HEK293 (cell line): ENCODE results near the gene ATP13A4.

Experiments
- CTCF ChIA-PET: fragments of 350-600 bp; formaldehyde crosslinking; extraction: SDS; loops from one replicate; lab custom pipeline; 2021; ENCODE audit warnings: antibody characterized with exemption; lab: Yijun Ruan, JAX
- POLR2A ChIA-PET: fragments of 300-600 bp; formaldehyde crosslinking; extraction: SDS; loops from one replicate; lab custom pipeline; 2020; ENCODE audit warnings: antibody characterized with exemption, inconsistent platforms; lab: Yijun Ruan, JAX
- H3K27ac ChIP-seq: fragments of 200-500 bp; sonication (Bioruptor generic); 2 replicates; pipeline ENCODE4 v1.5.1; 2014; ENCODE audit warnings: low read depth, low read length, control low read depth, inconsistent platforms; ENCODE audit errors: extremely low read depth
- H3K36me3 ChIP-seq, 2 experiments: fragments of 200-500 bp in 1 of 2; sonication (Bioruptor generic) in 1 of 2; 1 replicate in 1 of 2; 2 replicates in 1 of 2; pipeline ENCODE4 v1.5.1; 2014 to 2017; ENCODE audit warnings: inconsistent platforms in 2 of 2, low read length in 2 of 2; ENCODE audit not compliant: control insufficient read depth in 2 of 2, insufficient read depth in 1 of 2
- H3K4me1 ChIP-seq: fragments of 200-500 bp; sonication (Bioruptor generic); 2 replicates; pipeline ENCODE4 v1.5.1; 2014; ENCODE audit warnings: mild to moderate bottlenecking, low read length, inconsistent platforms; ENCODE audit not compliant: control insufficient read depth, insufficient read depth
- H3K4me3 ChIP-seq: 2 replicates; pipeline ENCODE4 v1.5.1; 2011; ENCODE audit warnings: low read depth, mild to moderate bottlenecking, control low read depth, low read length, moderate library complexity
- H3K9me3 ChIP-seq: fragments of 200-500 bp; sonication (Bioruptor generic); 2 replicates; pipeline ENCODE4 v1.5.1; 2014; ENCODE audit warnings: low read depth, low read length, inconsistent platforms; ENCODE audit not compliant: control insufficient read depth, insufficient read depth
- GFI1B ChIP-seq: fragments of 450-650 bp; formaldehyde crosslinking; IDR thresholded peaks from 2 replicates; pipeline ENCODE4 v1.5.1; 2016; ENCODE audit warnings: missing biosample characterization, missing genetic modification characterization
- GLIS1 ChIP-seq: fragments of 450-650 bp; formaldehyde crosslinking; IDR thresholded peaks from 2 replicates; pipeline ENCODE4 v1.5.1; 2016; ENCODE audit warnings: missing biosample characterization, missing genetic modification characterization
- KLF10 ChIP-seq: fragments of 450-650 bp; IDR thresholded peaks from 2 replicates; pipeline ENCODE4 v1.5.1; 2018; ENCODE audit warnings: missing biosample characterization, mild to moderate bottlenecking, missing genetic modification characterization
- KLF9 ChIP-seq: fragments of 450-650 bp; formaldehyde crosslinking; IDR thresholded peaks from 2 replicates; pipeline ENCODE4 v1.5.1; 2016; ENCODE audit warnings: missing biosample characterization, missing genetic modification characterization, low read depth
- SCRT1 ChIP-seq: fragments of 450-650 bp; formaldehyde crosslinking; IDR thresholded peaks from 2 replicates; pipeline ENCODE4 v1.5.1; 2016; ENCODE audit warnings: missing biosample characterization, missing genetic modification characterization, borderline replicate concordance
- YY1 ChIP-seq: fragments of 450-650 bp; formaldehyde crosslinking; IDR thresholded peaks from 2 replicates; pipeline ENCODE4 v1.5.1; 2018; ENCODE audit warnings: missing biosample characterization, missing genetic modification characterization
- ZFP3 ChIP-seq: fragments of 450-650 bp; formaldehyde crosslinking; IDR thresholded peaks from 2 replicates; pipeline ENCODE4 v1.5.1; 2016; ENCODE audit warnings: low read depth, missing biosample characterization, missing genetic modification characterization
- ZNF155 ChIP-seq: fragments of 450-650 bp; formaldehyde crosslinking; IDR thresholded peaks from 2 replicates; pipeline ENCODE4 v1.5.1; 2016; ENCODE audit warnings: missing biosample characterization, missing genetic modification characterization
- ZNF341 ChIP-seq: fragments of 450-650 bp; formaldehyde crosslinking; IDR thresholded peaks from 2 replicates; pipeline ENCODE4; 2016; ENCODE audit warnings: low read depth, missing biosample characterization, missing genetic modification characterization
- ZNF391 ChIP-seq: fragments of 450-650 bp; formaldehyde crosslinking; IDR thresholded peaks from 2 replicates; pipeline ENCODE4 v1.5.1; 2016; ENCODE audit warnings: low read depth, missing biosample characterization, missing genetic modification characterization, borderline replicate concordance
- ZNF548 ChIP-seq: fragments of 450-650 bp; formaldehyde crosslinking; IDR thresholded peaks from 2 replicates; pipeline ENCODE4 v1.5.1; 2016; ENCODE audit warnings: missing biosample characterization, missing genetic modification characterization
- ZNF585B ChIP-seq: fragments of 450-650 bp; formaldehyde crosslinking; IDR thresholded peaks from 2 replicates; pipeline ENCODE4 v1.5.1; 2016; ENCODE audit warnings: missing biosample characterization, missing genetic modification characterization
- ZNF626 ChIP-seq: fragments of 450-650 bp; sonication (Bioruptor Pico); formaldehyde crosslinking; IDR thresholded peaks from 2 replicates; pipeline ENCODE4 v1.5.1; 2018; ENCODE audit warnings: missing biosample characterization, missing genetic modification characterization, inconsistent platforms
- TF ChIP-seq, protein P1 (sequence below): fragments of 450-650 bp; formaldehyde crosslinking; IDR thresholded peaks from 2 replicates; pipeline ENCODE4 v1.5.1; 2016; ENCODE audit warnings: missing biosample characterization, missing genetic modification characterization, borderline replicate concordance
- TF ChIP-seq, protein P2 (sequence below): fragments of 450-650 bp; formaldehyde crosslinking; IDR thresholded peaks from 2 replicates; pipeline ENCODE4 v1.5.1; 2016; ENCODE audit warnings: missing biosample characterization, missing genetic modification characterization
- TF ChIP-seq, protein P3 (sequence below): fragments of 450-650 bp; formaldehyde crosslinking; IDR thresholded peaks from 2 replicates; pipeline ENCODE4 v1.5.1; 2016; ENCODE audit warnings: missing biosample characterization, missing genetic modification characterization
- TF ChIP-seq, protein P4 (sequence below): fragments of 450-650 bp; formaldehyde crosslinking; IDR thresholded peaks from 2 replicates; pipeline ENCODE4 v1.5.1; 2016; ENCODE audit warnings: missing biosample characterization, missing genetic modification characterization

The ATP13A4 gene

DNA sequence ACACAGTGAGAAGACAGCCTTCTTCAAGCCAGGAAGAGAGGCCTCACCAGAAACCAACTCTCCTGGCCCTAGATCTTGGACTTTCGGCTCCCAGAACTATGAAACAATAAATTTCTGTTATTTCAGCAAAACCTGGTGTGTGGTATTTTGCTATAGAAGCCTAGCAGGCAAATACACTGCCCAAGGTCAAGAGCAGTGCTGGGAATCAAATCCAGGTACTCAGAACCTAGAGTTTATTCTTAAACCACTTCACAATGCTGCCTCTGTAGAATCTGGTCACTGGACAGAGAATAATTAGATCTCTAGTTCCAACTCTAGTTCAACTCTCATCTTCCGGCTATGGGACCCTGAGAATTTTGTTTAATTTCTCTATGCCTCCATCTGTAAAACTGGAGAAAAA, 46.6 kb downstream of the ATP13A4 start (continued):
- TF ChIP-seq, protein P1, sequence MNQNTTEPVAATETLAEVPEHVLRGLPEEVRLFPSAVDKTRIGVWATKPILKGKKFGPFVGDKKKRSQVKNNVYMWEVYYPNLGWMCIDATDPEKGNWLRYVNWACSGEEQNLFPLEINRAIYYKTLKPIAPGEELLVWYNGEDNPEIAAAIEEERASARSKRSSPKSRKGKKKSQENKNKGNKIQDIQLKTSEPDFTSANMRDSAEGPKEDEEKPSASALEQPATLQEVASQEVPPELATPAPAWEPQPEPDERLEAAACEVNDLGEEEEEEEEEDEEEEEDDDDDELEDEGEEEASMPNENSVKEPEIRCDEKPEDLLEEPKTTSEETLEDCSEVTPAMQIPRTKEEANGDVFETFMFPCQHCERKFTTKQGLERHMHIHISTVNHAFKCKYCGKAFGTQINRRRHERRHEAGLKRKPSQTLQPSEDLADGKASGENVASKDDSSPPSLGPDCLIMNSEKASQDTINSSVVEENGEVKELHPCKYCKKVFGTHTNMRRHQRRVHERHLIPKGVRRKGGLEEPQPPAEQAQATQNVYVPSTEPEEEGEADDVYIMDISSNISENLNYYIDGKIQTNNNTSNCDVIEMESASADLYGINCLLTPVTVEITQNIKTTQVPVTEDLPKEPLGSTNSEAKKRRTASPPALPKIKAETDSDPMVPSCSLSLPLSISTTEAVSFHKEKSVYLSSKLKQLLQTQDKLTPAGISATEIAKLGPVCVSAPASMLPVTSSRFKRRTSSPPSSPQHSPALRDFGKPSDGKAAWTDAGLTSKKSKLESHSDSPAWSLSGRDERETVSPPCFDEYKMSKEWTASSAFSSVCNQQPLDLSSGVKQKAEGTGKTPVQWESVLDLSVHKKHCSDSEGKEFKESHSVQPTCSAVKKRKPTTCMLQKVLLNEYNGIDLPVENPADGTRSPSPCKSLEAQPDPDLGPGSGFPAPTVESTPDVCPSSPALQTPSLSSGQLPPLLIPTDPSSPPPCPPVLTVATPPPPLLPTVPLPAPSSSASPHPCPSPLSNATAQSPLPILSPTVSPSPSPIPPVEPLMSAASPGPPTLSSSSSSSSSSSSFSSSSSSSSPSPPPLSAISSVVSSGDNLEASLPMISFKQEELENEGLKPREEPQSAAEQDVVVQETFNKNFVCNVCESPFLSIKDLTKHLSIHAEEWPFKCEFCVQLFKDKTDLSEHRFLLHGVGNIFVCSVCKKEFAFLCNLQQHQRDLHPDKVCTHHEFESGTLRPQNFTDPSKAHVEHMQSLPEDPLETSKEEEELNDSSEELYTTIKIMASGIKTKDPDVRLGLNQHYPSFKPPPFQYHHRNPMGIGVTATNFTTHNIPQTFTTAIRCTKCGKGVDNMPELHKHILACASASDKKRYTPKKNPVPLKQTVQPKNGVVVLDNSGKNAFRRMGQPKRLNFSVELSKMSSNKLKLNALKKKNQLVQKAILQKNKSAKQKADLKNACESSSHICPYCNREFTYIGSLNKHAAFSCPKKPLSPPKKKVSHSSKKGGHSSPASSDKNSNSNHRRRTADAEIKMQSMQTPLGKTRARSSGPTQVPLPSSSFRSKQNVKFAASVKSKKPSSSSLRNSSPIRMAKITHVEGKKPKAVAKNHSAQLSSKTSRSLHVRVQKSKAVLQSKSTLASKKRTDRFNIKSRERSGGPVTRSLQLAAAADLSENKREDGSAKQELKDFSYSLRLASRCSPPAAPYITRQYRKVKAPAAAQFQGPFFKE, result no peak
- no peak for TF ChIP-seq KLF10
- TF ChIP-seq GFI1B, result no peak
- TF ChIP-seq ZNF155, result no peak
- TF ChIP-seq, protein P2, sequence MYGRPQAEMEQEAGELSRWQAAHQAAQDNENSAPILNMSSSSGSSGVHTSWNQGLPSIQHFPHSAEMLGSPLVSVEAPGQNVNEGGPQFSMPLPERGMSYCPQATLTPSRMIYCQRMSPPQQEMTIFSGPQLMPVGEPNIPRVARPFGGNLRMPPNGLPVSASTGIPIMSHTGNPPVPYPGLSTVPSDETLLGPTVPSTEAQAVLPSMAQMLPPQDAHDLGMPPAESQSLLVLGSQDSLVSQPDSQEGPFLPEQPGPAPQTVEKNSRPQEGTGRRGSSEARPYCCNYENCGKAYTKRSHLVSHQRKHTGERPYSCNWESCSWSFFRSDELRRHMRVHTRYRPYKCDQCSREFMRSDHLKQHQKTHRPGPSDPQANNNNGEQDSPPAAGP (tag by site-specific recombination), result no peak
- TF ChIP-seq ZNF341 (tag by site-specific recombination), result no peak

DNA sequence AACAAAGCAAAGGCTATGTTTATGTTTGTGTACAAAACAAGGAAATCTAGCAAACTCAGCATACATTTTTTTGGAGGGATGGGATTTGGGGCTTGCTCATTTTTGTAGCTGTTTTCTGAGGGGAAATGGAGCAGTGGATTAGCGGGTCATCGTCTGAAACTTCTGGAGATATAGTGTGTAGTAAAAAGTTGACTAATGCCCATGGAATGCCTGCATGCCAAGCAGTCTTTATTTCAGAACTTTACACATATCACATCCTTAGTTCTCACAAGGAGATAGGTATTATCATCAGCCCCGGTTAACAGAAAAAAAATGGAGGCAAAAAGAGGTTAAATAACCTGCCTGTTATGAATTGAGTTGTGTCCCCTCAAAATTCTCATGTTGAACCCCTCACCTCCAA, 47.1 kb downstream of the ATP13A4 start:
- Histone ChIP-seq H3K27ac (no peak overlapping the region), H3K4me1 (no peaks in the 10 kb centered on the region), H3K4me3 (no peak overlapping the region), H3K9me3 (no peaks in the 10 kb centered on the region), H3K36me3 (no peaks in the 10 kb centered on the region)
- no peak for TF ChIP-seq ZNF341 (tag by site-specific recombination)
- TF ChIP-seq ZFP3 (tag by site-specific recombination), result no peak
- no peak for TF ChIP-seq GLIS1 (tag by site-specific recombination)
- TF ChIP-seq ZNF548 (tag by site-specific recombination), result no peak
- no peak for TF ChIP-seq YY1 (tag by site-specific recombination)
- TF ChIP-seq KLF9 (tag by site-specific recombination), result no peak
- TF ChIP-seq ZNF626 (tag by site-specific recombination), result no peak
- TF ChIP-seq SCRT1, result no peak
- TF ChIP-seq, protein P3, sequence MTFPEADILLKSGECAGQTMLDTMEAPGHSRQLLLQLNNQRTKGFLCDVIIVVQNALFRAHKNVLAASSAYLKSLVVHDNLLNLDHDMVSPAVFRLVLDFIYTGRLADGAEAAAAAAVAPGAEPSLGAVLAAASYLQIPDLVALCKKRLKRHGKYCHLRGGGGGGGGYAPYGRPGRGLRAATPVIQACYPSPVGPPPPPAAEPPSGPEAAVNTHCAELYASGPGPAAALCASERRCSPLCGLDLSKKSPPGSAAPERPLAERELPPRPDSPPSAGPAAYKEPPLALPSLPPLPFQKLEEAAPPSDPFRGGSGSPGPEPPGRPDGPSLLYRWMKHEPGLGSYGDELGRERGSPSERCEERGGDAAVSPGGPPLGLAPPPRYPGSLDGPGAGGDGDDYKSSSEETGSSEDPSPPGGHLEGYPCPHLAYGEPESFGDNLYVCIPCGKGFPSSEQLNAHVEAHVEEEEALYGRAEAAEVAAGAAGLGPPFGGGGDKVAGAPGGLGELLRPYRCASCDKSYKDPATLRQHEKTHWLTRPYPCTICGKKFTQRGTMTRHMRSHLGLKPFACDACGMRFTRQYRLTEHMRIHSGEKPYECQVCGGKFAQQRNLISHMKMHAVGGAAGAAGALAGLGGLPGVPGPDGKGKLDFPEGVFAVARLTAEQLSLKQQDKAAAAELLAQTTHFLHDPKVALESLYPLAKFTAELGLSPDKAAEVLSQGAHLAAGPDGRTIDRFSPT (tag by site-specific recombination), result no peak
- TF ChIP-seq, protein P4, sequence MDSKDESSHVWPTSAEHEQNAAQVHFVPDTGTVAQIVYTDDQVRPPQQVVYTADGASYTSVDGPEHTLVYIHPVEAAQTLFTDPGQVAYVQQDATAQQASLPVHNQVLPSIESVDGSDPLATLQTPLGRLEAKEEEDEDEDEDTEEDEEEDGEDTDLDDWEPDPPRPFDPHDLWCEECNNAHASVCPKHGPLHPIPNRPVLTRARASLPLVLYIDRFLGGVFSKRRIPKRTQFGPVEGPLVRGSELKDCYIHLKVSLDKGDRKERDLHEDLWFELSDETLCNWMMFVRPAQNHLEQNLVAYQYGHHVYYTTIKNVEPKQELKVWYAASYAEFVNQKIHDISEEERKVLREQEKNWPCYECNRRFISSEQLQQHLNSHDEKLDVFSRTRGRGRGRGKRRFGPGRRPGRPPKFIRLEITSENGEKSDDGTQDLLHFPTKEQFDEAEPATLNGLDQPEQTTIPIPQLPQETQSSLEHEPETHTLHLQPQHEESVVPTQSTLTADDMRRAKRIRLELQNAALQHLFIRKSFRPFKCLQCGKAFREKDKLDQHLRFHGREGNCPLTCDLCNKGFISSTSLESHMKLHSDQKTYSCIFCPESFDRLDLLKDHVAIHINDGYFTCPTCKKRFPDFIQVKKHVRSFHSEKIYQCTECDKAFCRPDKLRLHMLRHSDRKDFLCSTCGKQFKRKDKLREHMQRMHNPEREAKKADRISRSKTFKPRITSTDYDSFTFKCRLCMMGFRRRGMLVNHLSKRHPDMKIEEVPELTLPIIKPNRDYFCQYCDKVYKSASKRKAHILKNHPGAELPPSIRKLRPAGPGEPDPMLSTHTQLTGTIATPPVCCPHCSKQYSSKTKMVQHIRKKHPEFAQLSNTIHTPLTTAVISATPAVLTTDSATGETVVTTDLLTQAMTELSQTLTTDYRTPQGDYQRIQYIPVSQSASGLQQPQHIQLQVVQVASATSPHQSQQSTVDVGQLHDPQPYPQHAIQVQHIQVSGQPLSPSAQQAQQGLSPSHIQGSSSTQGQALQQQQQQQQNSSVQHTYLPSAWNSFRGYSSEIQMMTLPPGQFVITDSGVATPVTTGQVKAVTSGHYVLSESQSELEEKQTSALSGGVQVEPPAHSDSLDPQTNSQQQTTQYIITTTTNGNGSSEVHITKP (tag by site-specific recombination), result no peak
- TF ChIP-seq ZNF585B (tag by site-specific recombination), result no peak
- no peak for TF ChIP-seq ZNF391 (tag by site-specific recombination)
- POLR2A ChIA-PET, result no interaction called here
- CTCF ChIA-PET, result no interaction called here
